Caco-2 (cell line): ENCODE data around the gene F13A1. TPM values are rescaled to one million over a fixed set of nuclear protein-coding genes. Genes with fewer than 3 reads are reported as not detected.

Experiments
- BruUV-seq: library from RNA; stranded (reverse); fragments of 400-500 nt; replicated peaks from 2 replicates; lab custom pipeline; 2021; lab: Mats Ljungman, UMichigan
- CTCF ChIA-PET: fragments of 300-600 bp; sonication (Branson Sonifier 250); formaldehyde crosslinking; loops from one replicate; lab custom pipeline; 2022; ENCODE audit warnings: antibody characterized with exemption; lab: Charles Lee
- POLR2A ChIA-PET: fragments of 300-600 bp; sonication (Branson Sonifier 250); formaldehyde crosslinking; loops from one replicate; lab custom pipeline; 2022; ENCODE audit warnings: antibody characterized with exemption; lab: Charles Lee
- DNase-seq, 2 experiments: peaks; one replicate each; pipeline versions ENCODE4 v3.0.0 to v3.0.0-alpha.2; 2020 to 2022
- H3K27me3 ChIP-seq: replicated peaks from 2 replicates; pipeline ENCODE4 v1.6.0; 2011; ENCODE audit warnings: low read length; ENCODE audit not compliant: control insufficient read depth, insufficient read depth
- H3K36me3 ChIP-seq: 2 replicates; pipeline ENCODE4 v1.5.1; 2011; ENCODE audit warnings: low read length; ENCODE audit not compliant: control insufficient read depth, insufficient read depth
- H3K4me1 ChIP-seq: fragments of 250-450 bp; sonication (Bioruptor Pico); 2 replicates; pipeline ENCODE4 v1.5.1; 2020; ENCODE audit warnings: mild to moderate bottlenecking
- H3K4me3 ChIP-seq: 2 replicates; pipeline ENCODE4 v1.5.1; 2011; ENCODE audit warnings: low read depth, mild to moderate bottlenecking, control low read depth, low read length
- H3K9me3 ChIP-seq: fragments of 250-450 bp; sonication (Bioruptor Pico); 2 replicates; pipeline ENCODE4 v1.5.1; 2020; ENCODE audit warnings: mild to moderate bottlenecking, moderate library complexity
- H3K27ac Mint-ChIP-seq: one replicate; pipeline ENCODE4 v1.8.0; 2022; ENCODE audit warnings: mixed read lengths; ENCODE audit not compliant: unreplicated experiment
- H3K27me3 Mint-ChIP-seq: one replicate; pipeline ENCODE4 v1.8.0; 2022; ENCODE audit warnings: mixed read lengths; ENCODE audit not compliant: insufficient read depth, unreplicated experiment
- H3K36me3 Mint-ChIP-seq: one replicate; pipeline ENCODE4 v1.8.0; 2022; ENCODE audit warnings: mild to moderate bottlenecking, mixed read lengths; ENCODE audit not compliant: insufficient read depth, unreplicated experiment
- H3K4me1 Mint-ChIP-seq: one replicate; pipeline ENCODE4 v1.8.0; 2022; ENCODE audit warnings: low read depth, mixed read lengths; ENCODE audit not compliant: unreplicated experiment
- H3K4me3 Mint-ChIP-seq: one replicate; pipeline ENCODE4 v1.8.0; 2022; ENCODE audit warnings: mild to moderate bottlenecking, moderate library complexity, mixed read lengths; ENCODE audit not compliant: unreplicated experiment
- H3K9me3 Mint-ChIP-seq: one replicate; pipeline ENCODE4 v1.8.0; 2022; ENCODE audit warnings: mixed read lengths; ENCODE audit not compliant: unreplicated experiment
- CTCF ChIP-seq, 2 experiments: fragments of 200-600 bp in 1 of 2; IDR thresholded peaks; 1 replicate in 1 of 2; 2 replicates in 1 of 2; pipeline versions ENCODE4 v1.5.1 to v1.8.0; 2011 to 2022; ENCODE audit warnings: antibody characterized with exemption in 1 of 2, control low read depth in 1 of 2, inconsistent platforms in 1 of 2, low read depth in 1 of 2, low read length in 1 of 2, mild to moderate bottlenecking in 1 of 2, moderate library complexity in 1 of 2; ENCODE audit not compliant: insufficient read depth in 1 of 2, severe bottlenecking in 1 of 2, unreplicated experiment in 1 of 2
- intact Hi-C: fragments of 100-400 bp; cut with micrococcal nuclease; formaldehyde crosslinking; loops from one replicate; pipeline ENCODE4 v1.10.0; 2022; ENCODE audit not compliant: unreplicated experiment
- total RNA-seq: library from RNA; stranded (reverse); gene quantifications from 2 replicates; pipeline ENCODE4 v1.2.3, GENCODE V29; 2022

The F13A1 gene
- total RNA-seq, 1 experiment from 2014 or later: not detected

GRCh38 chr6:6199678-6200077, 120.8 kb downstream of the F13A1 start:
- no peak for DNase-seq
- no TSS peak for BruUV-seq
- H3K27me3 ChIP-seq: no peaks in the 10 kb centered on the region
- H3K36me3 ChIP-seq: no peaks in the 10 kb centered on the region
- intact Hi-C loops: no loop called here
- H3K4me1 ChIP-seq: no peaks in the 10 kb centered on the region
- ChIA-PET POLR2A (no interaction called here), CTCF (no interaction called here)
- H3K9me3 ChIP-seq: no peaks in the 10 kb centered on the region
- H3K27ac Mint-ChIP-seq: no peak overlapping the region
- no peaks in the 10 kb centered on the region for H3K36me3 Mint-ChIP-seq
- H3K4me3 Mint-ChIP-seq: no peak overlapping the region
- no peak overlapping the region for H3K4me3 ChIP-seq
- H3K9me3 Mint-ChIP-seq: no peaks in the 10 kb centered on the region
- no peaks in the 10 kb centered on the region for H3K4me1 Mint-ChIP-seq
- no peak for TF ChIP-seq CTCF (IDR thresholded peaks at IDR 0.05; ENCODE audit: insufficient read depth in 1 of 2, low read depth in 1 of 2, low read length in 1 of 2, severe bottlenecking in 1 of 2, unreplicated experiment in 1 of 2)
- H3K27me3 Mint-ChIP-seq: peaks cover 10% of the 10 kb centered on the region

- Mint-ChIP-seq H3K27ac (no peak overlapping the region), H3K4me3 (no peak overlapping the region), H3K4me1 (no peaks in the 10 kb centered on the region), H3K36me3 (no peaks in the 10 kb centered on the region), H3K9me3 (no peaks in the 10 kb centered on the region), H3K27me3 (peaks cover 20% of the 10 kb centered on the region)
- no peaks in the 10 kb centered on the region for H3K27me3 ChIP-seq
- H3K4me3 ChIP-seq: no peak overlapping the region
- TF ChIP-seq CTCF (IDR thresholded peaks at IDR 0.05; ENCODE audit: insufficient read depth in 1 of 2, low read depth in 1 of 2, low read length in 1 of 2, severe bottlenecking in 1 of 2, unreplicated experiment in 1 of 2): no peak
- DNase-seq: no peak
- H3K36me3 ChIP-seq: no peaks in the 10 kb centered on the region
- no peaks in the 10 kb centered on the region for H3K4me1 ChIP-seq
- intact Hi-C loops: no loop called here
- H3K9me3 ChIP-seq: no peaks in the 10 kb centered on the region
- BruUV-seq: no TSS peak
- ChIA-PET CTCF (no interaction called here), POLR2A (no interaction called here)
Measured at GRCh38 chr6:6196762-6197161, 123.7 kb downstream of the F13A1 start.

GRCh38 chr6:6195080-6195479, 125.4 kb downstream of the F13A1 start:
- H3K4me3 ChIP-seq: no peak overlapping the region
- H3K4me1 ChIP-seq: no peaks in the 10 kb centered on the region
- ChIA-PET POLR2A (no interaction called here), CTCF (no interaction called here)
- Mint-ChIP-seq H3K27ac (no peak overlapping the region), H3K4me3 (no peak overlapping the region), H3K27me3 (peaks cover 22% of the 10 kb centered on the region), H3K9me3 (no peaks in the 10 kb centered on the region), H3K4me1 (no peaks in the 10 kb centered on the region), H3K36me3 (no peaks in the 10 kb centered on the region)
- intact Hi-C loops: no loop called here
- no peaks in the 10 kb centered on the region for H3K9me3 ChIP-seq
- BruUV-seq: no TSS peak
- no peaks in the 10 kb centered on the region for H3K36me3 ChIP-seq
- no peak for TF ChIP-seq CTCF (IDR thresholded peaks at IDR 0.05; ENCODE audit: insufficient read depth in 1 of 2, low read depth in 1 of 2, low read length in 1 of 2, severe bottlenecking in 1 of 2, unreplicated experiment in 1 of 2)
- DNase-seq: no peak
- H3K27me3 ChIP-seq: no peaks in the 10 kb centered on the region
